GM10248 (cell line): Measurements from ENCODE around the gene ZNF813.
"Not testable (repeated sequence)": the region's sequence is repeated elsewhere in the genome, so short reads cannot be mapped to it uniquely, and the experiment has no call there.

ENCODE experiments used
- CTCF ChIA-PET: fragments of 300-600 bp; sonication (Branson Sonifier 250); formaldehyde crosslinking; extraction: SDS; loops from one replicate; lab custom pipeline; 2021; ENCODE audit warnings: antibody characterized with exemption; lab: Yijun Ruan, JAX
- POLR2A ChIA-PET: fragments of 350-650 bp; sonication (Branson Sonifier 250); formaldehyde crosslinking; extraction: SDS; loops from one replicate; lab custom pipeline; 2020; ENCODE audit warnings: antibody characterized with exemption; lab: Yijun Ruan, JAX
- DNase-seq: peaks from one replicate; pipeline ENCODE4 v3.0.0; 2012; ENCODE audit errors: extremely low spot score
- CTCF ChIP-seq: IDR thresholded peaks from 2 replicates; pipeline ENCODE4 v1.5.1; 2012; ENCODE audit warnings: mild to moderate bottlenecking, low read depth; ENCODE audit errors: extremely low read depth, missing control alignments, control extremely low read depth

ZNF813 gene

GRCh38 chr19:53432088-53432661 lies 35.4 kb upstream of the ZNF813 start:
- no peak for TF ChIP-seq CTCF
- ChIA-PET CTCF (no interaction called here), POLR2A (no interaction called here)
- peak; percentile 17 for DNase-seq

GRCh38 chr19:53443809-53444208 lies 23.7 kb upstream of the ZNF813 start:
- CTCF ChIA-PET, POLR2A ChIA-PET, DNase-seq: not testable (repeated sequence)

GRCh38 chr19:53447196-53447595 lies 20.3 kb upstream of the ZNF813 start:
- POLR2A ChIA-PET, CTCF ChIA-PET, DNase-seq: not testable (repeated sequence)

- no peak for DNase-seq
- CTCF ChIA-PET, result no interaction called here
- POLR2A ChIA-PET, result no interaction called here
- no peak for TF ChIP-seq CTCF
These were observed 11.7 kb upstream of the ZNF813 start for GRCh38 chr19:53455828-53456227.

GRCh38 chr19:53460131-53460721 lies 7.3 kb upstream of the ZNF813 start:
- POLR2A ChIA-PET, DNase-seq, CTCF ChIA-PET: not testable (repeated sequence)

GRCh38 chr19:53461866-53462265 lies 5.7 kb upstream of the ZNF813 start:
- ChIA-PET POLR2A (no interaction called here), CTCF (no interaction called here)
- no peak for TF ChIP-seq CTCF
- no peak for DNase-seq

- CTCF ChIA-PET, result no interaction called here
- POLR2A ChIA-PET, result no interaction called here
- DNase-seq, result no peak
- no peak for TF ChIP-seq CTCF
These were observed 4.7 kb upstream of the ZNF813 start for GRCh38 chr19:53462861-53463260.

- no peak for TF ChIP-seq CTCF
- POLR2A ChIA-PET, result no interaction called here
- CTCF ChIA-PET, result no interaction called here
- DNase-seq, result no peak
These were observed 4.3 kb upstream of the ZNF813 start for GRCh38 chr19:53463263-53463662.
